SK-N-SH treated with all-trans-retinoic acid at 6 μM for 48 hours (cell line): ENCODE data around the gene TSEN34.

Experiments
- ATAC-seq: fragments of 200-7000 bp; cut with Tn5 transposase; 3 replicates; pipeline ENCODE4 v1.9.1; 2020; ENCODE audit warnings: mild to moderate bottlenecking, moderate library complexity
- ARNTL ChIP-seq: fragments of 450-650 bp; formaldehyde crosslinking; IDR thresholded peaks from 2 replicates; pipeline ENCODE4 v1.5.0; 2020; ENCODE audit warnings: low read depth, mild to moderate bottlenecking, moderate library complexity, borderline replicate concordance
- BACH2 ChIP-seq: fragments of 250-450 bp; sonication (Bioruptor Pico); IDR thresholded peaks from 2 replicates; pipeline ENCODE4 v1.9.0; 2021; ENCODE audit warnings: mild to moderate bottlenecking, borderline replicate concordance
- CREB5 ChIP-seq: fragments of 250-450 bp; sonication (Bioruptor Pico); IDR thresholded peaks from 2 replicates; pipeline ENCODE4 v1.5.1; 2020; ENCODE audit warnings: low read depth, mild to moderate bottlenecking, moderate library complexity
- CSRNP3 ChIP-seq: fragments of 250-450 bp; sonication (Bioruptor Pico); IDR thresholded peaks from 2 replicates; pipeline ENCODE4 v1.5.1; 2021; ENCODE audit warnings: mild to moderate bottlenecking, moderate library complexity
- ESRRG ChIP-seq: fragments of 250-450 bp; sonication (Bioruptor Pico); IDR thresholded peaks from 2 replicates; pipeline ENCODE4 v1.6.1; 2021; ENCODE audit warnings: mild to moderate bottlenecking
- GLIS3 ChIP-seq: fragments of 250-450 bp; sonication (Bioruptor Pico); IDR thresholded peaks from 2 replicates; pipeline ENCODE4 v1.5.0; 2020; ENCODE audit warnings: mild to moderate bottlenecking, moderate library complexity
- ISL1 ChIP-seq: fragments of 250-450 bp; sonication (Bioruptor Pico); IDR thresholded peaks from 2 replicates; pipeline ENCODE4 v2.1.2; 2022; ENCODE audit warnings: mild to moderate bottlenecking, moderate library complexity
- OSR1 ChIP-seq: fragments of 250-450 bp; sonication (Bioruptor Pico); IDR thresholded peaks from 2 replicates; pipeline ENCODE4 v1.8.0; 2022; ENCODE audit warnings: moderate library complexity, mild to moderate bottlenecking, inconsistent platforms
- PATZ1 ChIP-seq: fragments of 250-450 bp; sonication (Bioruptor Pico); IDR thresholded peaks from 2 replicates; pipeline ENCODE4 v1.8.0; 2020; ENCODE audit warnings: mild to moderate bottlenecking, moderate library complexity, borderline replicate concordance
- POU6F1 ChIP-seq: fragments of 250-450 bp; sonication (Bioruptor Pico); IDR thresholded peaks from 2 replicates; pipeline ENCODE4 v1.8.0; 2021; ENCODE audit warnings: low read depth, mild to moderate bottlenecking, moderate library complexity, borderline replicate concordance
- SNAI2 ChIP-seq: fragments of 250-450 bp; sonication (Bioruptor Pico); IDR thresholded peaks from 2 replicates; pipeline ENCODE4 v1.5.0; 2020; ENCODE audit warnings: mild to moderate bottlenecking, moderate library complexity
- TCF4 ChIP-seq: fragments of 250-450 bp; sonication (Bioruptor Pico); IDR thresholded peaks from 2 replicates; pipeline ENCODE4 v1.8.0; 2021; ENCODE audit warnings: mild to moderate bottlenecking, moderate library complexity, borderline replicate concordance
- TOX ChIP-seq: fragments of 250-450 bp; sonication (Bioruptor Pico); IDR thresholded peaks from 2 replicates; pipeline ENCODE4 v1.8.0; 2021; ENCODE audit warnings: mild to moderate bottlenecking, moderate library complexity, borderline replicate concordance
- TSHZ2 ChIP-seq: fragments of 250-450 bp; sonication (Bioruptor Pico); IDR thresholded peaks from 2 replicates; pipeline ENCODE4 v1.5.0; 2020; ENCODE audit warnings: mild to moderate bottlenecking, moderate library complexity
- ZC3H10 ChIP-seq: fragments of 250-450 bp; sonication (Bioruptor Pico); IDR thresholded peaks from 2 replicates; pipeline ENCODE4 v1.5.1; 2021; ENCODE audit warnings: mild to moderate bottlenecking, moderate library complexity
- ZFP3 ChIP-seq: fragments of 250-450 bp; sonication (Bioruptor Pico); IDR thresholded peaks from 2 replicates; pipeline ENCODE4 v1.5.0; 2020; ENCODE audit warnings: mild to moderate bottlenecking, moderate library complexity
- ZFP30 ChIP-seq: fragments of 450-650 bp; formaldehyde crosslinking; IDR thresholded peaks from 2 replicates; pipeline ENCODE4 v1.5.0; 2022; ENCODE audit warnings: mild to moderate bottlenecking, moderate library complexity
- ZNF70 ChIP-seq: fragments of 450-650 bp; formaldehyde crosslinking; IDR thresholded peaks from 2 replicates; pipeline ENCODE4 v1.5.0; 2020; ENCODE audit warnings: mild to moderate bottlenecking, moderate library complexity
- ZNF8 ChIP-seq: fragments of 450-650 bp; formaldehyde crosslinking; IDR thresholded peaks from 2 replicates; pipeline ENCODE4 v1.5.0; 2020; ENCODE audit warnings: mild to moderate bottlenecking, moderate library complexity

TSEN34 gene

GRCh38 chr19:54154603-54155345 lies 36.3 kb upstream of the TSEN34 start:
- no peak for ATAC-seq
- no peak for TF ChIP-seq ZNF70
- TF ChIP-seq ISL1 (CRISPR knock-in tag), result no peak
- no peak for TF ChIP-seq TSHZ2
- TF ChIP-seq ESRRG, result no peak
- TF ChIP-seq ZFP30, result no peak
- TF ChIP-seq TCF4, result no peak
- TF ChIP-seq POU6F1 (CRISPR knock-in tag), result no peak
- TF ChIP-seq TOX (CRISPR knock-in tag), result no peak
- TF ChIP-seq, all 23 proteins: peak for 0

GRCh38 chr19:54155694-54156093 lies 35.4 kb upstream of the TSEN34 start:
- ATAC-seq, result no peak
- no peak for TF ChIP-seq CSRNP3 (CRISPR knock-in tag)
- no peak for TF ChIP-seq POU6F1 (CRISPR knock-in tag)
- no peak for TF ChIP-seq ESRRG
- no peak for TF ChIP-seq GLIS3 (CRISPR knock-in tag)
- TF ChIP-seq ZNF70, result no peak
- TF ChIP-seq TCF4, result no peak
- no peak for TF ChIP-seq ZNF8 (CRISPR knock-in tag)
- TF ChIP-seq OSR1, result no peak
- no peak for TF ChIP-seq BACH2 (CRISPR knock-in tag)

- ATAC-seq, result no peak
- TF ChIP-seq PATZ1 (CRISPR knock-in tag), result no peak
- no peak for TF ChIP-seq BACH2 (CRISPR knock-in tag)
- TF ChIP-seq SNAI2 (CRISPR knock-in tag), result no peak
- TF ChIP-seq ISL1 (CRISPR knock-in tag), result no peak
- no peak for TF ChIP-seq ZNF8 (CRISPR knock-in tag)
- no peak for TF ChIP-seq ARNTL (CRISPR knock-in tag)
- TF ChIP-seq CREB5, result no peak
- TF ChIP-seq ZFP30, result no peak
- TF ChIP-seq TCF4, result no peak
- TF ChIP-seq ZC3H10 (CRISPR knock-in tag), result no peak
- TF ChIP-seq ZFP3 (CRISPR knock-in tag), result no peak
- TF ChIP-seq ZNF70, result no peak
- TF ChIP-seq, all 23 proteins: peak for 0
Observed at GRCh38 chr19:54156490-54156889, 34.6 kb upstream of the TSEN34 start.
